ENCODE results near the gene TLDC2.
"Not testable (repeated sequence)": the region's sequence is repeated elsewhere in the genome, so short reads cannot be mapped to it uniquely, and the experiment has no call there.

The TLDC2 gene

DNA sequence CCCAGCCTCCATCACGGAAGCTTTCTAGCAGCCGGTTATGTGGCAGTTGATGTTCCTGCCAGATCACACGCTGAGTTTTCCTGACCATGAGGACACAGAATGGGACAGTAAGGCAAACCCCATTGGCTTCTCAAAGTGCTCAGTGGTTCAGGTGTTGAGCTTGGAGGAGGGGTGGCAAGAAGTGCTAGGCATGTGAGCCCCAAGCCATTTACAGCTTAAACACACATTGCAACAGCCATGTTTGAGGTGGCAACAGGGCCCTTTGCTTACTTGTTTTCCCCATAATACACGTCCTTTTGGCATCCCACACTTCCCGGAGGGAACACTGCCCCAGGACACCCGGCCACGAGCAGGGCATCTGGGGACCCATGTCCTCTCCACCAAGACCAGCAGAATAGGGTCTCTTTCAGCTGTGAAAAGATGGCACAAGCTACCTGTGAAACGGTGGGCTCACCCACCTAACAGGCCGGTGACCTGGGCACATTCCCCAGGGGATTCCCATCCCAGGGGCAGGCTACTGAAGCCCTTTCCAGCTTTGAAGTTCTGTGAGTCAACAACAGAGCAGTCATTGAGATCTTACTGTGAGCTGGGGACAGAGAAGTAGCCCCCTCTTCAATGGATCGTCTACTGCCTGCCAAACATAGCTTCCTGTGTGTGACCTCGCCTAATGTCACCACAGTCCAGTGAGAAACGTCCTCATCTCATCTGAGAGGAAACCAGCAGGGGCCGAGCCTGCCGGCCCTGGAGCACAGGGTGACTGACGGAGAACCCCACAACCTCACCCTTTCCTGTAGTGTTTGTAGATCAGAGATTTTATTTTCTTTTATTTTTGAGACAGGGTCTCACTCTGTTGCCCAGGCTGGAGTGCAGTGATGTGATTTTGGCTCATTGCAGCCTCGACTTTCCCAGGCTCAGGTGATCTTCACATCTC, 4.0 kb upstream of the TLDC2 start:
- DNase-seq = no peak

DNA sequence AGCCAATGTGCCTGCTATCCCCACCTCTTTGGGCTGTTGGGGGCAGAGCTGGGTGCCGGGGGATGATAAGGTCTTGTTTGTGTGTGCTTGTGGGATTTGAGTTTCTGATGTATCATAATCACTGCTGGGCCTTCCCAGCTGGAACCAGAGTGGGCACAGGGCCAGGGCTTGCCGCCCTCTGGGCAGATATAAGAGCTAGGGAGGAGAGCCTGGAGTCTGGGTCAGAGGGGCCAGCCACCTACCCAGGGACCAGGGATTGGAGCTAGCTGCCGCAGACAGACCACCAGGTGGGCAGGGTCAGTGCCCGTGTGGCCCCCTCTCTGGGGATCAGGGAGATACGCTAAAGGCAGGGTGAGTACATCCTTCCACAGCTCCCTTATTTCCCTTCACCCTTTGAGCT, 3.1 kb upstream of the TLDC2 start:
- no peak for DNase-seq

GRCh38 chr20:36873498-36874189, 2.3 kb upstream of the TLDC2 start:
- DNase-seq = no peak

DNA sequence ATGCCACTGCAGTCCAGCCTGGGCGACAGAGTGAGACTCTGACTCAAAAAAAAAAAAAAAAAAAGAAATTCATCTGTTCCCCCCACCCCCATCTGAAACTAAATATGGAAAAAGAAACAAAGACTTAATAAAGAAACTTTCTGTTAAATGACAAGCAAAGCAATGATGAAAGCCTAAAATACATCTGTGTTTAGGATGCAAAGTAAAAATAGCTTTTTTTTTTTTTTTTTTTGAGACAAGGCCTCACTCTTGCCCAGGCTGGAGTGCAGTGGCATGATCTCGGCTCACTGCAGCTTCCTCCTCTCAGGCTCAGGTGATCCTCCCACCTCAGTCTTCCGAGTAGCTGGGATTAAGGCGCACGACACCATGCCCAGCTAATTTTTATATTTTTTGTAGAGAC, 845 bp upstream of the TLDC2 start:
- not testable (repeated sequence) for DNase-seq

GRCh38 chr20:36876473-36876833, 515 bp downstream of the TLDC2 start:
- DNase-seq = no peak

- no peak for DNase-seq
Observed at GRCh38 chr20:36878941-36879340, 3.0 kb downstream of the TLDC2 start.

GRCh38 chr20:36880741-36881250, 4.9 kb downstream of the TLDC2 start:
- no peak for DNase-seq

GRCh38 chr20:36881331-36881730, 5.4 kb downstream of the TLDC2 start:
- no peak for DNase-seq

- no peak for DNase-seq
Observed at GRCh38 chr20:36881888-36882287, 6.0 kb downstream of the TLDC2 start.

DNA sequence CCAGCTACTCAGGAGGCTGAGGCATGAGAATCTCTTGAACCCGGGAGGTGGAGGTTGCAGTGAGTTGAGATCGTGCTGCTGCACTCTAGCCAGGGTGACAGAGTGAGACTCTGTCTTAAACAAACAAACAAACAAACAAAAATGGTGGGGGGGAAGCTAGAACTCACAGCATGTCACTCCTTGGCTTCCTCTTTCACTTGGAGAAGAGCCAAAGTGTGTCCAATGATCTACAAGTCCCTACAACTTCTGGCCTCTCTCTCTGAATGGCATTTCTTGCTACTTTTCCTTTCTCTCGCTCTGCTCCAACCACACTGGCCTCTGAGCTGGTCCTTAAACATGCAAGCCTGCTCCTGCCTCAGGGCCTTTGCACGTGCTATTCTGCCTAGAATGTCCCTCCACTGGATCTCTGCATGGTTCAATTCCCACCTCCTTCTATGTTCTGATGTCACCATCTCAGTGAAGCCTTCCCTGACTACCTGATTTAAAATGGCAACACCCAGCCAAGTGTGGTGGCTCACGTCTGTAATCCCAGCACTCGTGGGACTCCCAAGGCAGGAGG, 8.1 kb downstream of the TLDC2 start:
- no peak for DNase-seq

GRCh38 chr20:36885356-36885755, 9.4 kb downstream of the TLDC2 start:
- no peak for DNase-seq

GRCh38 chr20:36886859-36887751, 11.2 kb downstream of the TLDC2 start:
- DNase-seq = peak; percentile 89

DNA sequence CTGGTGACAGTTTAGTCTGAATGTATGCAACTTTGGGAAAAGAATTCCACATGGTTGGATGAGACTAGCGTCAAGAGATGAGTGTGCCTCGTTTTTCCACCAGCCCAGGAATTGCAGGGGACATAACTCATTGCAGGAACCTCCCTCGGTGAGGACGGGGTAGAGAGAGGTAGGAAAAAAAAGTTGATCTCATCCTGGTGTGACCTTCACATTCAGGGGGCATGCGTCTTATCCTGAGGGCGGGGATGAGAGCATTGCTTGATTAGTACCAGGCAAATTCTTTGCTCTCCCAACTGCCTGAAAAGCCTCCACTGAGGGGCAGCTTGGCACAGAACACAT, 11.8 kb downstream of the TLDC2 start:
- DNase-seq = no peak

GRCh38 chr20:36888880-36889516, 13.1 kb downstream of the TLDC2 start:
- no peak for DNase-seq

DNA sequence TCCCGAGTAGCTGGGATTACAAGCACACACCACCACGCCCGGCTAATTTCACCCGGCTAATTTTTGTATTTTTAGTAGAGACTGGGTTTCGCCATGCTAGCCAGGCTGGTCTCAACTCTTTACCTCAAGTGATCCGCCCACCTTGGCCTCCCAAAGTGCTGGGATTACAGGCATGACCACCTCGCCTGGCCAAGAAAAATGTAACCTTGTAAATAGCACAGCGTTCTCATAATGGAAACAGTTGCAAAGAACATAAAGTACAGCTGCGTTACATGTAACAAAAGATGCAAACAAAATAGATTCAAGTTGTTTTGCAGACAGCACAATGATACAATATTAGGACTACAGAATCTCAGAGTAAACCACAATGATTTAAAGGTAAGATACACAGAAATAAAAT, 14.6 kb downstream of the TLDC2 start:
- no peak for DNase-seq

GRCh38 chr20:36891211-36891610, 15.3 kb downstream of the TLDC2 start:
- DNase-seq = no peak

GRCh38 chr20:36893801-36894200, 17.9 kb downstream of the TLDC2 start:
- no peak for DNase-seq

DNA sequence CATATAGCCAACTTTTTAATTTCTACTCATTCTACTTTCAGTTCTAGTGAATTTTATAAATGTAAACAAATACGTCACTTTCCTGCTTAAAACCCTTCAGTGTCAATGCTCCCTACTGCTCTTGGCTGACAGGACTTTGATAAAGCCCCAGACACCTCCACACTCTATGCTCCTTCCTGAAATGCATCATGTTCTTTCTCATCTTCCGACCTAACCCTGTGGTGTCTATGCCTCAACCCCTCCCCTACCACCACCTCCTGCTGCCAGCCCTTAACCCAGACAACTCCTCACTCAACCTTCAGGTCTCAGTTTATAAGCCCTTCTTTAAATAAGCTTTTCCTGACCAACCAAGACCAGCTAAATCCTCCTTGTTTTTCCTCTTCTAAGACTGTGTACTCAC, 19.1 kb downstream of the TLDC2 start:
- DNase-seq = no peak

- DNase-seq = no peak
Observed at GRCh38 chr20:36904690-36905089, 28.8 kb downstream of the TLDC2 start.

- not testable (repeated sequence) for DNase-seq
Observed at GRCh38 chr20:36905566-36905965, 29.6 kb downstream of the TLDC2 start.

- not testable (repeated sequence) for DNase-seq
Observed at GRCh38 chr20:36906086-36906485, 30.1 kb downstream of the TLDC2 start.

- DNase-seq = no peak
Observed at GRCh38 chr20:36908603-36909002, 32.7 kb downstream of the TLDC2 start.

All from NCI-H2171 treated with DMSO at 0.1 percent for 48 hours (cell line).